ENCODE data around the gene C3orf20.

C3orf20 gene

GRCh38 chr3:14664170-14664569 is 10.8 kb upstream of the C3orf20 start:
- no peak for DNase-seq (ENCODE audit: extremely low read depth, low read depth)
- no peak for TF ChIP-seq CTCF (IDR thresholded peaks at IDR 0.05; ENCODE audit: low read depth, low read length)

GRCh38 chr3:14672588-14672987 is 2.4 kb upstream of the C3orf20 start:
- no peak for TF ChIP-seq CTCF (IDR thresholded peaks at IDR 0.05; ENCODE audit: low read depth, low read length)
- DNase-seq (ENCODE audit: extremely low read depth, low read depth) = no peak

- no peak for DNase-seq (ENCODE audit: extremely low read depth, low read depth)
- TF ChIP-seq CTCF (IDR thresholded peaks at IDR 0.05; ENCODE audit: low read depth, low read length) = no peak
Observed at GRCh38 chr3:14676881-14677280, 1.9 kb downstream of the C3orf20 start.

GRCh38 chr3:14678015-14678503 is 3.1 kb downstream of the C3orf20 start:
- TF ChIP-seq CTCF (IDR thresholded peaks at IDR 0.05; ENCODE audit: low read depth, low read length) = no peak
- DNase-seq (ENCODE audit: extremely low read depth, low read depth) = no peak

- no peak for TF ChIP-seq CTCF (IDR thresholded peaks at IDR 0.05; ENCODE audit: low read depth, low read length)
- DNase-seq (ENCODE audit: extremely low read depth, low read depth) = no peak
Observed at GRCh38 chr3:14680115-14680514, 5.2 kb downstream of the C3orf20 start.

GRCh38 chr3:14680716-14681115 is 5.8 kb downstream of the C3orf20 start:
- DNase-seq (ENCODE audit: extremely low read depth, low read depth) = no peak
- TF ChIP-seq CTCF (IDR thresholded peaks at IDR 0.05; ENCODE audit: low read depth, low read length) = no peak

- DNase-seq (ENCODE audit: extremely low read depth, low read depth) = no peak
- TF ChIP-seq CTCF (IDR thresholded peaks at IDR 0.05; ENCODE audit: low read depth, low read length) = no peak
Observed at GRCh38 chr3:14684447-14684846, 9.5 kb downstream of the C3orf20 start.
